ENCODE results near the gene QSER1. TPM values are rescaled to one million over a fixed set of nuclear protein-coding genes. Genes with fewer than 3 reads are reported as not detected.
A peak's percentile ranks its signal among the peaks of the same experiment; 100 is the strongest.

The QSER1 gene
- total and polyA plus RNA-seq, 9 of the 15 experiments (the other 6 are each of a cell fraction or from before 2014, with no cell fraction given) = 5.8 to 33.6 (median 22.3) TPM

DNA sequence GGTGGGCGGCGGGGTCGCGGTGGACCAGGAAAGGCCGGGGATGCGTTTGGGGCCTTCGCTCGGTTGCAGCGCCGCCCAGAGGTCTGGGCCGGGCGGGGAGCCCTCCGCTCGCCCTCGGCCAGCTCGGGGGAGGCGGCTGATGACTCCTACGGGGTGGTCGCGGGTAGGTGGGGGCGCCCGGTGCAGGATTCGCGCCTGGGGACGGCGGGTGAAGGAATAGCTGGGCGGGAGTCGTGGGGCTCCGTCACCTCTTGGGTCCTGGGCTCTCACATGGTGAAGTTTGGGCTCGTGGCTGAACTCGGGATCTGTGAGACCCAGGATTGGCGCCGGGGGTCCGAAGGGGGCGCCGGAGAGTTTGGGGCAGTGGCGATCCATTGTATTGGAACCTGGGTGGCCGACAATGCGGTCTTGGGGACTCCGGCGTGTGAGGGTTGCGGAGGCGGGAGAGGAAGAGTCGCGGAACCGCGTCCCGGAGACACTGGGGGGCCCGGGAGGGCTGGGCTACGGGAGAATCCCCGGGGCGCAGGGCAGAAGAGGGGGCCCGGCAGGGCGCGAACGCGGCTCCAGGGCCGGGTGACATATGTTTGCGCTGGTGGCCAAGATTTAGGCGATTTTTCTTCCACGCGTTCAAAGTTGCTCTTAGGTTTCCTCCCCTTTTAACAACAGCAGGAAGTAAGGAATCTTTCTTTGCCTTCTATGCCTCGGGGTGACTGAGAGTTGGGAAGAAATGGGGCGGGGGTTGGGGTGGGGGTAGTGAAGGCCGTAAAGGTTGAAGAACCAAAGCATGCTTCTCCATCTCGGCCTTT lies 935 bp downstream of the QSER1 start:
- intact Hi-C loops (cut with micrococcal nuclease) = no loop called here
- under 1% methylated on average over 43 of the region's 66 CpGs for WGBS (ENCODE audit: insufficient coverage, low coverage, missing lambda C conversion rate)
- TF ChIP-seq TEAD2 (tag; IDR thresholded peaks at IDR 0.05) = no peak
- no peak for TF ChIP-seq TAF7 (tag; IDR thresholded peaks at IDR 0.05)
- TF ChIP-seq CBX8 (IDR thresholded peaks at IDR 0.05; ENCODE audit: borderline replicate concordance, extremely low read depth, low read depth, low read length, poor library complexity, severe bottlenecking) = no peak
- no peak for TF ChIP-seq BDP1 (IDR thresholded peaks at IDR 0.05; ENCODE audit: insufficient read depth, insufficient read length)
- TF ChIP-seq ZNF134 (CRISPR knock-in tag; conservative IDR thresholded peaks at IDR 0.05) = no peak
- peak; percentile 15 for TF ChIP-seq RBBP5 (IDR thresholded peaks at IDR 0.05; ENCODE audit: borderline replicate concordance, insufficient read depth, low read length, poor library complexity, severe bottlenecking)
- TF ChIP-seq ZNF449 (CRISPR knock-in tag; IDR thresholded peaks at IDR 0.05) = no peak
- TF ChIP-seq PML (IDR thresholded peaks at IDR 0.05; ENCODE audit: low read length) = 0 out of 2 replicates have a peak, but pooled peaks have one; percentile 22
- TF ChIP-seq ZBTB2 (IDR thresholded peaks at IDR 0.05) = no peak
- TF ChIP-seq, protein P1, sequence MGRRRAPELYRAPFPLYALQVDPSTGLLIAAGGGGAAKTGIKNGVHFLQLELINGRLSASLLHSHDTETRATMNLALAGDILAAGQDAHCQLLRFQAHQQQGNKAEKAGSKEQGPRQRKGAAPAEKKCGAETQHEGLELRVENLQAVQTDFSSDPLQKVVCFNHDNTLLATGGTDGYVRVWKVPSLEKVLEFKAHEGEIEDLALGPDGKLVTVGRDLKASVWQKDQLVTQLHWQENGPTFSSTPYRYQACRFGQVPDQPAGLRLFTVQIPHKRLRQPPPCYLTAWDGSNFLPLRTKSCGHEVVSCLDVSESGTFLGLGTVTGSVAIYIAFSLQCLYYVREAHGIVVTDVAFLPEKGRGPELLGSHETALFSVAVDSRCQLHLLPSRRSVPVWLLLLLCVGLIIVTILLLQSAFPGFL (CRISPR knock-in tag; IDR thresholded peaks at IDR 0.05) = no peak
- no peak for TF ChIP-seq ESRRB (CRISPR knock-in tag; IDR thresholded peaks at IDR 0.05; ENCODE audit: borderline replicate concordance)
- peak; percentile 87 for TF ChIP-seq POLR2G (IDR thresholded peaks at IDR 0.05; ENCODE audit: low read depth, low read length)
- TF ChIP-seq ZSCAN32 (CRISPR knock-in tag; IDR thresholded peaks at IDR 0.05) = no peak; the same call in 1 of the 2 replicates
- no peak for TF ChIP-seq NEUROD1 (IDR thresholded peaks at IDR 0.05; ENCODE audit: borderline replicate concordance, low read depth, low read length, partially characterized antibody)
- TF ChIP-seq SPI1 (IDR thresholded peaks at IDR 0.05; ENCODE audit: borderline replicate concordance, low read depth, low read length) = no peak
- TF ChIP-seq ZBTB17 (CRISPR knock-in tag; IDR thresholded peaks at IDR 0.05) = 0 out of 2 replicates have a peak, but pooled peaks have one; percentile 48
- TF ChIP-seq HDAC1 (IDR thresholded peaks at IDR 0.05) = peak in 1 of 2 experiments; percentile 37; a peak in 2 of 4 replicates
- TF ChIP-seq PYGO2 (tag; IDR thresholded peaks at IDR 0.05) = no peak

More for the DNA sequence above, 935 bp downstream of the QSER1 start:
- FAIRE-seq (no peak), ATAC-seq (peak; percentile 71), DNase-seq (ENCODE audit: extremely low read depth in 1 of 4, low spot score in 3 of 4) (peak; percentile 66 to 74 (median 71))
- Histone ChIP-seq H3K9me1 (ENCODE audit: control insufficient read depth, insufficient read depth, low read length) (no peaks in the 10 kb centered on the region), H3K27ac (ENCODE audit: extremely low read depth, low read depth, low read length) (peak overlapping the region; percentile 96), H2AFZ (ENCODE audit: low read depth, low read length) (peak overlapping the region; percentile 91), H3K79me2 (ENCODE audit: control insufficient read depth, insufficient read depth, low read length) (peaks cover 67% of the 10 kb centered on the region), H3K27me3 (ENCODE audit: control insufficient read depth in 2 of 2, insufficient read depth in 2 of 2, low read length in 2 of 2) (no peaks in the 10 kb centered on the region), H3K4me2 (ENCODE audit: insufficient read depth, low read length) (peak overlapping the region; percentile 83), H4K20me1 (replicated peaks; ENCODE audit: control insufficient read depth, insufficient read depth, low read length) (peaks cover 12% of the 10 kb centered on the region), H3K9ac (ENCODE audit: insufficient read depth in 1 of 2, low read depth in 2 of 2, low read length in 2 of 2) (peak overlapping the region; percentile 93 to 99), H3K4me3 (peak overlapping the region; percentile 97), H3K9me3 (replicated peaks; ENCODE audit: control insufficient read depth, insufficient read depth, low read depth, low read length) (no peaks in the 10 kb centered on the region), H3K4me1 (replicated peaks in 1 of 2; ENCODE audit: control insufficient read depth in 2 of 2, insufficient read depth in 2 of 2, low read length in 2 of 2) (peaks cover 9 to 20% of the 10 kb centered on the region in 2 experiments; a peak in 4 of 5 replicates), H3K36me3 (ENCODE audit: control insufficient read depth, insufficient read depth, low read length) (peaks cover 22% of the 10 kb centered on the region; the same call in 2 of the 3 replicates)
- ChIA-PET POLR2A (interaction anchor here (0.5 to 1.2 kb wide), 7 partner anchors 12 to 376 kb away, joined by 3 to 4 read pairs (median 3); partner anchors contain the start of gene TCP11L1), CTCF (ENCODE audit: low intra/inter-chr PET ratio) (no interaction called here)
- in situ Hi-C loops (cut with MboI) = no loop called here
- no TSS peak for BruUV-seq (replicated peaks)
